Mononuclear cell (primary cell): Measurements from ENCODE around the gene GPR89B. TPM values are rescaled to one million over a fixed set of nuclear protein-coding genes. Genes with fewer than 3 reads are reported as not detected.
"Not testable (repeated sequence)": the region's sequence is repeated elsewhere in the genome, so short reads cannot be mapped to it uniquely, and the experiment has no call there.

Experiments
- H3K27me3 ChIP-seq: 2 replicates; pipeline ENCODE4 v1.6.0; 2011; ENCODE audit warnings: low read length, control low read depth; ENCODE audit not compliant: insufficient read depth
- H3K4me1 ChIP-seq: 2 replicates; pipeline ENCODE4 v1.5.1; 2011; ENCODE audit warnings: mild to moderate bottlenecking, low read length, control low read depth; ENCODE audit not compliant: insufficient read depth
- H3K4me3 ChIP-seq: 2 replicates; pipeline ENCODE4 v1.5.1; 2011; ENCODE audit warnings: mild to moderate bottlenecking, low read length, moderate library complexity
- H3K9me3 ChIP-seq: 2 replicates; pipeline ENCODE4 v1.5.1; 2011; ENCODE audit warnings: low read depth, mild to moderate bottlenecking, control low read depth, low read length
- total RNA-seq: library from RNA; depleted of rRNA; stranded (reverse); fragments of >200 nt; gene quantifications from one replicate; pipeline ENCODE4 v1.2.3, GENCODE V29; 2012

GPR89B gene
- total RNA-seq, 1 donor: 22.4 TPM

DNA sequence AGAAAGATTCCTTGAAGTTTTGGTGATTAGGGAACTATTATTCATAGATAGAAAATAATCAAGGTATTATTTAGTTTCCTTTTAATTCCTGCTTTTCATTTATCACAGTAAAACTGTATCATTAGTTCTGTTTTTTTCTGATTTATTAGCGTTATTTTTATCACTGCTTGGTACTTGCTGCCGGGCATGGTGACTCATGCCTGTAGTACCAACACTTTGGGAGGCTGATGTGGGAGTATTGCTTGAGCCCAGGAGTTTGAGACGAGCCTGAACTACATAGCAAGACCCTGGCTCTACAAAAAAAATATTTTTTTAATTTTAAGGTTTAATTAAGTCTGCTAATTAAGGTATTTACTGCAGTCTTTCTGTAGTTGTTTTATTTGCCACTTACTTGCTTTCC is 59.7 kb downstream of the GPR89B start:
- H3K27me3 ChIP-seq, H3K9me3 ChIP-seq, H3K4me3 ChIP-seq, H3K4me1 ChIP-seq: not testable (repeated sequence)

DNA sequence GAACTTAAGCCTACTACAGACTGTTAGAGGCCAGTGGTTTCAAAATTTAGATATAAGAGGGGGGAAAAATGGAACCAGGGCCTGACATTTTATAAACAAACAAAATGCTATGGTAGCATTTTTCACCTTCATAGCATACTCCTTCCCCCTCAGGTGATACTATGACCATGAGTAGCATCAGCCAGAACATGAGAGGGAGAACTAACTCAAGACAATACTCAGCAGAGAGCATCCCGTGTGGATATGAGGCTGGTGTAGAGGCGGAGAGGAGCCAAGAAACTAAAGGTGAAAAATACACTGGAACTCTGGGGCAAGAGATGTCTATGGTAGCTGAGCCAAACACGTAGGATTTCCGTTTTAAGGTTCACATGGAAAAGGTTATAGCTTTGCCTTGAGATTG is 64.7 kb downstream of the GPR89B start:
- not testable (repeated sequence) for H3K4me3 ChIP-seq, H3K9me3 ChIP-seq, H3K4me1 ChIP-seq, H3K27me3 ChIP-seq

DNA sequence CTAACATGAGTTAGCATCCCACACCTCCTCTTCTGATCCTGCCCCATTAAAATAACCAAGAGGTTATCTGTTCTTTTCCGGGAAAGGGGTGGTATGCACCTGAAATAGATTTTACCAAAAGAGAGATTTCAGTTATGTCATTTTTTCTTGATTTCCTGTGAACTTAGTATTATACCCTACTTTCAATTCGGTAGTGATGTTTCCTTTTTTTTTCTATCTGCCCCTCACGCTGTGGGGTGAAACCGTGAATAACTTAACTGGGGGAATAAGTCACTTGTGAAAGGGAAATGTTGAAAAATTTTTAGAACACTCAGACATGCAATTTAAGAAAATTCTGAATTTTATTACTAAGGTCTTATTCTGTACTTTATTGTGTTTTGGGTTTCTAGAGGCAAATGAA is 65.2 kb downstream of the GPR89B start:
- not testable (repeated sequence) for H3K4me1 ChIP-seq, H3K27me3 ChIP-seq, H3K9me3 ChIP-seq, H3K4me3 ChIP-seq

DNA sequence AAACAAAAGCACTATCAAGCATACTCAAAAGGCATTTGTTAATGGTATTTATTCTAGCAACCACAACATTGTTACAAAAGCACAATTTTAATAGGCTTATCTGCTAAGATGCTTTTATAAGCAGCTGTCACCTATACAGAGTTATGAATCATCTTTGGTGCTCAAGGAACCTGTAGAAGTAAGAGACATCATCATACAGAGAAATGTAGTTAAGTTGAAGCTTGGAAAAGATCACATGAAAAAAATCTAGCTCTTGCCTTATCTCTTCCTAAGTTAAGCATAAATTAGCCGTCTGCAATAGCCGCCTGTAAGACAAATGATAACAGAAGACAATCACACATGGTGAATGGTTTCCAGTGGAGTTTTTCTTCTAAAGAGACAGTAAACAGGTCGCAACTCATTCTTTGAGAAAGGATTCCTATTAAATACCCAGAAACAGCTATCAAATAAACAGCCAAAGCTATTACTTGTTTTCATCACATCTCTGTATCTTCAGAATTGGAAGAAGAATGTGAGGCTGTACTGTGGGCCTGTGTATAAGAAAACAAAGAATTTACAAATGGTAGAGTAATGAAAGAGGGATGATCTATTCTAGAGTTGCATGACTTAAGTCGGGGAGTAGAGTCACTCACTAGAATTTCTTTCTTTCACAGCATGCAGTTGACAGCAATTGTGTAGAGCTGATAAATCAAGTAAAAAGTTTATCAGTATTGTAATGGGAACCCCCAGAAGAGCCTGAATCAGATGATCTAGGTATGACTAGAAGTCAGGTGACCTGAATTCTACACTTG is 65.8 kb downstream of the GPR89B start:
- not testable (repeated sequence) for H3K9me3 ChIP-seq

DNA sequence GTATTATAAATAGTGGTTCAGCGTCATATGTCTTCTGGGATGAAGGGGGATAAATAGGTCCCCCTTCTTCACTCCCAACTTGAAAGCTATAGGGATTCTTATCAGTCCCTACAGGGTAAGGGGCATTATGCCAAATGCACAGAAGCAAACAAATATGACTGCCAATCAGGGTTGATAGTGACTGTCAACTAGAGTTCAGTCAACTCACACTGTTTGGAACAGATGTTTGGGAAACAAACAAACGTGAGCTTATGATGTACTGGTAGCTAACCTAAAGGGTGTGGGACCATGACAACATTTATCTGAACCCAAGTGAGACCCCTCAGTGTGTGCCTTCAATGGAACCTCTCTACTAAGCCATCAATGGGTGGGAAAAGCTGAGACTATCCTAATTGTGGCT is 67.9 kb downstream of the GPR89B start:
- H3K4me3 ChIP-seq, H3K27me3 ChIP-seq, H3K4me1 ChIP-seq, H3K9me3 ChIP-seq: not testable (repeated sequence)

More for the DNA sequence above, 65.8 kb downstream of the GPR89B start:
- H3K27me3 ChIP-seq, H3K4me1 ChIP-seq, H3K4me3 ChIP-seq: not testable (repeated sequence)

DNA sequence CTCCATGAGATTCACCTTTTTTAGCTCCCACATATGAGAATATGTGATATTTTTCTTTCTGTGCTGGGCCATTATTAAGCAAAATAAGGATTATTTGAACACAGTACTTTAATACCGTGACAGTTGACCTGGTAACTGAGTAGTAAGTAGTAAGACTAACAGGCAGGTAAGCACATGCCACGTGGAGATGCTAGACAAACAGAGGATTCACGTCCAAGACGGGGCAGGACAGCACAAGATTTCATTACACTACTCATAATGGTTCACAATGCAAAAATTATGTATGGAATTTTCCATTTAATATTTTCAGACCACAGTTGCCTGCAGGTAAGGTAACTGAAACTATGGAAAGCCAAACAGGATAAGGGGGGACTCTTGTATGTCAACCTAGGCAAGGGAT is 79.5 kb downstream of the GPR89B start:
- H3K27me3 ChIP-seq: peaks cover 19% of the 10 kb centered on the region
- not testable (repeated sequence) for H3K4me3 ChIP-seq, H3K9me3 ChIP-seq, H3K4me1 ChIP-seq

DNA sequence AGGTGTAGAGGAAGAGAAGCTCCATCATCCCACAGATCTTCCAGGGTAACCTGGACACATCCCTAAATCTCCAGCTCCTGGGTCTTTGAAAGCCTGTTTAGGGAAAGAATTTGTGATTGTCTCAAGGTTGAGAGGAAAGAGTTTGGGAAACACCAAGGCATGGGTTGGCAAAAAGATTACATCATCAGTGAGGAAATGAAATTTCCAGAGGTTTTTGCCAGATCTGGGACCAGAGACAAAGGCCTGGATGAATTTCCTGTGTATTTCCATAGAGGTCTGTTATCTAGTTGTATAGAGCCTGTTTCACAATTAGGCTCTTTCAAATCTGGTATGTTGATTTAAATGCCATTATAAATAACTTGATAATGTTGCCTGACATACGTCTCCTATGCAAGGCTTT is 82.3 kb downstream of the GPR89B start:
- Histone ChIP-seq H3K4me3 (no peak overlapping the region), H3K27me3 (peaks cover 28% of the 10 kb centered on the region), H3K9me3 (no peaks in the 10 kb centered on the region), H3K4me1 (peaks cover 7% of the 10 kb centered on the region)

DNA sequence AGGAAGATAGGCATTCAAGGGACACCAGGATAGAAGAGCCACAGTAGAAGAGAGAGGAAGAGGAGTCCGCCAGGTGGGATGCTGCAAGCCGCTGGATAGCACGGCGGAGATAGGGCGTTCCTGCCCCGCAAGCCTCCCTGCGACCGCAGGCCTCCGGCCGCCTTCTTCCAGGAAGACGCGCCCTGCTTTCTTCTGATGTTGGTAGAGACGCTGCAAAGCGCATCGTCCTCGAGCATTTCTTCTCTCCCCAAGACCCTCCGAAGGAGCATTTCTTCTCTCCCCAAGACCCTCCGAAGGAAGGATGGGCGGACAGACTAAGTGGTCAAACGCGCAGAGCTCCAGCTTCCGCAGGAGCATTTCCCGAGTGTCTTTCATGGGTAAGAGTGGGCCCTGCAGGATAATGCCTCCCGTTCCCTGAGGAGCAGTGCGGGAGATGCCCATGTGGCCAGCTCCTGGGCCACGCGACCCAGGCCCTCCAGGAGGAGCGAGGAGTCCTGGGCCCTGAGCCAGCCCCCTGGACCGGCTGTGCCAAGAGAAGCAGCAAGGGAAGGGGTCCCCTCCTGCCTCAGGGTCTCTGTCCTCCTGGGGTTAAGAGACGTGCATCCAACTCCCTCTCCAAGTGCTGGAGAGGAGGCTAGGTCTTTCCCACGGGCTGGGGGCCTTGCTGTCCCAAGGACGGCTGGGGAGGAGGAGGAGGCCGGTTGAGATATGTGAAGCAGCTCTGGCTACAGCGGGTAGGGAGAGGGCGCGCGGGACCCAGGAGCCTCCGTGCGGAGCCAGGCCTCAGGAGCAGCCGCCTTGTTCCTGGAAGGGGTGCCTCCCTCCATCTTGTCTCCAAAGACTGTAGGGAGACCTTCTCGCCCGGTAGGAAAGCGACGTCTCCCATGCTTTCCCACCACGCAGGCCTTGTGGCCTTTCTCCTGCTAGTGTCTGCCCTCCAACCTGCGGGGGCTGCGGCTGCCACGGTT is 85.2 kb downstream of the GPR89B start:
- not testable (repeated sequence) for H3K9me3 ChIP-seq, H3K4me1 ChIP-seq, H3K4me3 ChIP-seq
- H3K27me3 ChIP-seq: peaks cover 28% of the 10 kb centered on the region

DNA sequence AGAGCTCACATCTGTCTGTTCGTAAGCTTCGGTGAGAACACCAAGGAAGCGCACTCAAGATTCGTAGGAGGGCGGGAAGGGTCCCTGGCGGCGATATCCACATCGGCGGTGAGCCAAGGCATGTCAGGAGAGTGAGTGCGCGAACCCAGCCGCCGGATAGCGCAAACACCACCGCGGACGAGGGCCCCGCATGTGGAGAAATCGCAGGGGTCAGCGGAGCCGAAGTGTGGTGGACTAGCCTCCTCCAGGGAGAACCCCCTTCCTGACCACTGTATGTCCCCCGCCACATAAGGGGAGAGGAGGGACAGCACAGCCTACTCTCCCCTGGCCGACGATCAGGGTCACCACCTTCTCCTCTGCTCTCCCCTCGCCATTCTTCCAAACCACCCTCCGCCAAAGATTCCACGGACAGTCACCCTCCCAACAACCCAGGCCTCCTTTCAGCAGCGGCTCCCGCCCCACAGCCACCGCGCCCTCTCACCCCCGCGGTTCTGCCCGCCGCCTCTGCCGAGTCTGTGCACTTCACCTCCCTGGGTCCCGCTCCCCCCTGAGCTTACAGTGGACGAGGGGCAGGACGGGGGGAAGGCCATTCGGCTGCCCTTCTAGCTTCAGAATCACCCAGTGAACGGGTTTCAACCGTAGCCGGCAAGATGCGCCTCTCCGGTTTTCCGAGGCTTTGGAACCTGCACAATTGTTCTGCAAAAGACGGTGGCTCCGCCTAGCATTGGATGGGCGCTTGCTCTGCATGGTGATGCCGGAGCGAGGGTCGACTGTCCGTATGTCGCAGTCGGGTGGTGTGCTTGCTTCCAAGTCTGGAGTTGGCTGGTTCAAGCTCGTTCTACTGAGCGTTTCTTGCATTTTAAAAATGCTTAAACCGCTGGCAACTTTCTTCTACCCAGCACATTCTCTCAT is 86.3 kb downstream of the GPR89B start:
- not testable (repeated sequence) for H3K4me1 ChIP-seq, H3K9me3 ChIP-seq, H3K4me3 ChIP-seq
- H3K27me3 ChIP-seq: peaks cover 28% of the 10 kb centered on the region

DNA sequence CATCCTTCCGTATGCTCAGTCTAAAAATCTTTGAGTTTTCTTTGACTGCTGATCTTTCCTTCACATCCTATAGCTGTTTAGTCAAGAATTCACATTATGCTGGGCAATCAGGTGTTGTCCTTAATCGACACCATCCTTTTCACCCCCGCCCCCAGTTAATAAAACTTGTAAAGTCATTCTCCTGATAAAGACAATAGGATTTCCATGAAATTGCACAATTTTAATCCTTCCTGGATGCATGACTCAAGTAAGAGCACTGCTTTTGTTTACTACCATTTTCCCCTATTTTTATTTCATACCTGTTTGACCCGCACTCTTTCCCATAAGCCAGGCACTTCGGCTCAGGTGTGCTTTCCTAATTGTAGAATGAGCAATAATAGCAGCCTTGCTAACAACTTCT is 96.7 kb downstream of the GPR89B start:
- not testable (repeated sequence) for H3K4me1 ChIP-seq, H3K9me3 ChIP-seq, H3K27me3 ChIP-seq, H3K4me3 ChIP-seq

DNA sequence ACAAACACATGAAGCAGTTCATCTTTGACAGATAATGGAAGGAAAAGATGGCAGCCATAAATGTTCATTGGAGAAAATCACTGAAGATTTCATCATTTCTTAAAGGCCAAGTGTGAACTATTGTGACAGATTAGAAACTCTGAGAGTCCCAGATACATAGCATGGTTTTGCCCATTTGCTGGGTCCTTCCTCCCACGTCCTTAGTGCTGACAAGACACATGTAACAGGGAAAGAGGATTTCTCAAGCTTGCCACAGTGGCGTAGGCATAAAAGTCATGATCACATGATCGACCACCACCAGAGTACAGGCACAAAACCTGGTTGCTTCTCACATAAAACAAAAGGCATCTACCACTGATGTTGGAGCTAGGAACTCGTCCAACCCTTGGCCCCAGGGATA is 98.8 kb downstream of the GPR89B start:
- not testable (repeated sequence) for H3K9me3 ChIP-seq, H3K4me3 ChIP-seq, H3K27me3 ChIP-seq, H3K4me1 ChIP-seq

DNA sequence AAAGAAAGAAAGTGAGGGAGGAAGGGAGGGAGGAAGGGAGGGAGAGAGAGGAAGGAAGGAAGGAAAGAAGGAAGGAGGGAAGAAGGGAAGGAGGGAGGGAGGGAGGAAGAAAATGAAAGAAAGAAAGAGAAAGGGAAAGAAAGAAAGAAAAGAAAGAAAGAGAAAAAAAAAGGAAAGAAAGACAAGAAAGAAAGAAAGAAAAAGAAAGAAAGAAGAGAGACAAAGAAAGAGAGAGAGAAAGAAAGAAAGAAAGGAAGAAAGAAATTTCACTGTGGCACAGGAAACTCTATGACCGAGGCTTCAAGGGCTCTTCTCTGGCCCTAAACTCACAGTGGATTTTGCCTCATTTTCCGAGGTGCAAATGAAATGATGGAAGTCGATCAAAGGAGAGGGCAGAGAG is 104.0 kb downstream of the GPR89B start:
- H3K27me3 ChIP-seq, H3K9me3 ChIP-seq, H3K4me1 ChIP-seq, H3K4me3 ChIP-seq: not testable (repeated sequence)

DNA sequence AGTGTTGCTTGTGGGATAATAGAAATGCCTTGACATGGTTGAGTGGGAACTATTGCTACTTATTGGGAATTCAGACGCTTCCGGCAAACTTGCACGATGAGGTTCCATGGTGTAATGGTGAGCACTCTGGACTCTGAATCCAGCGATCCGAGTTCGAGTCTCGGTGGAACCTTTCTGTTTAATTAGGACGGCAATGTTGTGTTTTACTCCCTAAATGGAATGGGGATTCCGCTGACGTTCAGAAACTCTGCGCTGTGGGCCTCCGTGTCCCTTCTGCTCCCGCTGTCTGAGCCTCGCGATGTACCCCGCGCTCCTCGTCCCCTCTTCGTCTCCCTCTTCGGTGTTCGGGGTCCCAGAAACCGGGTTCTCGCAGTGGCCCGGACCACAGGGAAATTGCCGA is 104.5 kb downstream of the GPR89B start:
- not testable (repeated sequence) for H3K4me1 ChIP-seq, H3K4me3 ChIP-seq, H3K27me3 ChIP-seq, H3K9me3 ChIP-seq

DNA sequence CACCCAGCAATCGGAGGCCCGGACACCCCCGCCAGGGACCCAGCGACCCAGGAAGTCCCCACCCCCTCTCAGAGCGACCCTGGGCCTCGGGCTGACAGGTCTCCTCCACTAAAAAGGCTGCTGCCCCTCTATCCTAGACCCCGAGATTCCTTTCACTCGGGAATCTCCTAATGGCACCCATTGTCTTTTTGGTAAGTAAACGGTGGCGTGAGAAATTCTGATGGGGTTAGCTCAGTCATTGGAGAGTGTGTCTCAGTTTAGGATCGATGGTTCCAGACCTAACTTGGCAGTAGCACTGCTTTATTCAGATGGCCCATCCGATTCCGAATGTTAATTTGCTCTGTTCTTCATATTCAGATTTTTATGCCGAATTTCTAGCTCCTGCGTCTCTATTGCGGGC is 104.9 kb downstream of the GPR89B start:
- not testable (repeated sequence) for H3K27me3 ChIP-seq, H3K4me1 ChIP-seq, H3K4me3 ChIP-seq

DNA sequence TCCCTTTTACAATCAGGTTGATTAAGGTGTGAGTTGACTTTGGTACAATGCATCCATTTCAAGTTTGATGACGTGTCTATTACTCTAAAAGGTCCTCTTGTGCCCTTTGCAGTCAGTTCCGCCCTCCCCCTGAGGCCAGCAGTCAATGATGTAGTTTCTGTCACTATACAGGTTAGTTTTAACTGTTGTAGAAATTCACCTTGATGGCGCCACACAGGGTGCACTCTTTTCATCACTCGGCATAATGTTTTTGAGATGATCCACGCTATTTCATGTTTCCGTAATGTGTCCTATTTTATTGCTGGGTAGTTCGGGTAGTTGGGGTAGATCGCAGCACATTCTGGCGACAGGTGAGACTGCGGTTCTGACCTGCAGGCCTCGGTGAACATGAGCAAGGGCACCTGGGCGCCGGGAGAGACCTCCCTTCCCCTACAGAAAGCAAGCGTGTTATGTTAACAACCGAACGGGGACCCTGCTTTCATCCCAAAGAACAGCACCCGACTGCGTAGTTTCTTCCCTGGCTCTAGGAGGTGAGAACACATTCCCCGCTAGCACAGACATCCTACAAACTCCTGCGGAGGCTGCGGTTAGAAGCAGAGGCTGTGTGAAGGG is 109.7 kb downstream of the GPR89B start:
- peak overlapping the region; percentile 31 for H3K4me3 ChIP-seq
- not testable (repeated sequence) for H3K4me1 ChIP-seq, H3K9me3 ChIP-seq, H3K27me3 ChIP-seq

More for the DNA sequence above, 104.9 kb downstream of the GPR89B start:
- not testable (repeated sequence) for H3K9me3 ChIP-seq
